ENCODE measurements around the gene CREB3L4. TPM values are rescaled to one million over a fixed set of nuclear protein-coding genes. Genes with fewer than 3 reads are reported as not detected.
A peak's percentile ranks its signal among the peaks of the same experiment; 100 is the strongest.

The CREB3L4 gene
- polyA plus RNA-seq, 1 donor (not counting 4 experiments of a cell fraction or from before 2014, with no cell fraction given) = 6.0 TPM

GRCh38 chr1:153976819-153977249 is 9.1 kb downstream of the CREB3L4 start:
- peaks cover 13% of the 10 kb centered on the region for H3K4me1 ChIP-seq (ENCODE audit: control insufficient read depth, extremely low read depth, insufficient read depth, low read length)
- H4K20me1 ChIP-seq (ENCODE audit: control insufficient read depth, extremely low read depth, insufficient read depth, low read length) = no peaks in the 10 kb centered on the region
- FAIRE-seq = no peak
- H3K9ac ChIP-seq (ENCODE audit: control insufficient read depth, extremely low read depth, insufficient read depth, low read length) = peak overlapping the region; percentile 91
- no peaks in the 10 kb centered on the region for H3K9me1 ChIP-seq (ENCODE audit: control insufficient read depth, extremely low read depth, insufficient read depth, low read length)
- H3K36me3 ChIP-seq (ENCODE audit: control insufficient read depth in 2 of 2, extremely low read depth in 1 of 2, insufficient read depth in 2 of 2, low read length in 2 of 2) = peaks cover 7 to 24% of the 10 kb centered on the region in 2 experiments
- H3K27me3 ChIP-seq (ENCODE audit: control insufficient read depth, extremely low read depth, insufficient read depth, low read length) = no peaks in the 10 kb centered on the region
- H2AFZ ChIP-seq (ENCODE audit: control insufficient read depth, low read length) = peak overlapping the region; percentile 90
- dilution Hi-C loops (cut with MboI; ENCODE audit: extremely low pct_ligation_motif_present, low sequenced_read_pairs) = no loop called here
- DNase-seq (ENCODE audit: low read depth, low spot score) = no peak
- TF ChIP-seq CTCF (optimal IDR thresholded peaks at IDR 0.05 in 1 of 3, IDR thresholded peaks at IDR 0.05 in 1 of 3, conservative IDR thresholded peaks at IDR 0.05 in 1 of 3; ENCODE audit: extremely low read depth in 1 of 3, insufficient read depth in 2 of 3, low read length in 3 of 3) (no peak), EZH2 (IDR thresholded peaks at IDR 0.05; ENCODE audit: low read length) (no peak)
- peaks cover 16% of the 10 kb centered on the region for H3K79me2 ChIP-seq (ENCODE audit: control insufficient read depth, insufficient read depth, low read length)
- H3K4me3 ChIP-seq (ENCODE audit: control insufficient read depth in 2 of 3, extremely low read depth in 1 of 3, insufficient read depth in 2 of 3, low read depth in 1 of 3, low read length in 3 of 3) = peak overlapping the region; percentile 91 to 98 (median 95)
- peak overlapping the region; percentile 76 for H3K27ac ChIP-seq (ENCODE audit: control insufficient read depth, insufficient read depth, low read length)
- peak overlapping the region; percentile 98 for H3K4me2 ChIP-seq (ENCODE audit: control insufficient read depth, extremely low read depth, insufficient read depth, low read depth, low read length)
- no peaks in the 10 kb centered on the region for H3K9me3 ChIP-seq (ENCODE audit: control insufficient read depth, low read depth, low read length)

GRCh38 chr1:153977250-153978240 is 9.8 kb downstream of the CREB3L4 start, which contains the start of gene JTB:
Gene JTB, minus strand, starts transcription at chr1:153977674. Its CDS starts 422 bp downstream, at chr1:153977252.
- no peak for TF ChIP-seq EZH2 (IDR thresholded peaks at IDR 0.05; ENCODE audit: low read length)
- TF ChIP-seq CTCF (optimal IDR thresholded peaks at IDR 0.05 in 1 of 3, IDR thresholded peaks at IDR 0.05 in 1 of 3, conservative IDR thresholded peaks at IDR 0.05 in 1 of 3; ENCODE audit: extremely low read depth in 1 of 3, insufficient read depth in 2 of 3, low read length in 3 of 3) = no peak
- H3K27me3 ChIP-seq (ENCODE audit: control insufficient read depth, extremely low read depth, insufficient read depth, low read length) = no peaks in the 10 kb centered on the region
- H3K36me3 ChIP-seq (ENCODE audit: control insufficient read depth in 2 of 2, extremely low read depth in 1 of 2, insufficient read depth in 2 of 2, low read length in 2 of 2) = peaks cover 10 to 23% of the 10 kb centered on the region in 2 experiments
- no peaks in the 10 kb centered on the region for H4K20me1 ChIP-seq (ENCODE audit: control insufficient read depth, extremely low read depth, insufficient read depth, low read length)
- H3K79me2 ChIP-seq (ENCODE audit: control insufficient read depth, insufficient read depth, low read length) = peaks cover 16% of the 10 kb centered on the region
- H3K9ac ChIP-seq (ENCODE audit: control insufficient read depth, extremely low read depth, insufficient read depth, low read length) = peak within 1 kb of the TSS; percentile 91
- no peaks in the 10 kb centered on the region for H3K9me3 ChIP-seq (ENCODE audit: control insufficient read depth, low read depth, low read length)
- no peaks in the 10 kb centered on the region for H3K9me1 ChIP-seq (ENCODE audit: control insufficient read depth, extremely low read depth, insufficient read depth, low read length)
- H3K27ac ChIP-seq (ENCODE audit: control insufficient read depth, insufficient read depth, low read length) = peak within 1 kb of the TSS; percentile 76
- dilution Hi-C loops (cut with MboI; ENCODE audit: extremely low pct_ligation_motif_present, low sequenced_read_pairs) = no loop called here
- peak within 1 kb of the TSS; percentile 91 to 98 (median 95) for H3K4me3 ChIP-seq (ENCODE audit: control insufficient read depth in 2 of 3, extremely low read depth in 1 of 3, insufficient read depth in 2 of 3, low read depth in 1 of 3, low read length in 3 of 3)
- DNase-seq (ENCODE audit: low read depth, low spot score) (no peak), FAIRE-seq (no peak)
- peaks cover 13% of the 10 kb centered on the region for H3K4me1 ChIP-seq (ENCODE audit: control insufficient read depth, extremely low read depth, insufficient read depth, low read length)
- H2AFZ ChIP-seq (ENCODE audit: control insufficient read depth, low read length) = peak within 1 kb of the TSS; percentile 100
- peak within 1 kb of the TSS; percentile 98 for H3K4me2 ChIP-seq (ENCODE audit: control insufficient read depth, extremely low read depth, insufficient read depth, low read depth, low read length)
